Caco-2 (cell line): ENCODE measurements around the gene E2F8. TPM values are rescaled to one million over a fixed set of nuclear protein-coding genes. Genes with fewer than 3 reads are reported as not detected.
A peak's percentile ranks its signal among the peaks of the same experiment; 100 is the strongest.

Experiments used
- Bru-seq: library from RNA; stranded (reverse); fragments of 400-500 nt; gene quantifications from one replicate; lab custom pipeline; 2021; lab: Mats Ljungman, UMichigan
- BruChase-seq, 2 experiments: library from RNA; stranded (reverse); fragments of 400-500 nt; gene quantifications; one replicate each; lab custom pipeline; 2021; lab: Mats Ljungman, UMichigan
- BruUV-seq: library from RNA; stranded (reverse); fragments of 400-500 nt; replicated peaks from 2 replicates; lab custom pipeline; 2021; lab: Mats Ljungman, UMichigan
- CTCF ChIA-PET: fragments of 300-600 bp; sonication (Branson Sonifier 250); formaldehyde crosslinking; loops from one replicate; lab custom pipeline; 2022; ENCODE audit warnings: antibody characterized with exemption; lab: Charles Lee
- POLR2A ChIA-PET: fragments of 300-600 bp; sonication (Branson Sonifier 250); formaldehyde crosslinking; loops from one replicate; lab custom pipeline; 2022; ENCODE audit warnings: antibody characterized with exemption; lab: Charles Lee
- DNase-seq, 2 experiments: peaks; one replicate each; pipeline versions ENCODE4 v3.0.0 to v3.0.0-alpha.2; 2020 to 2022
- H3K27me3 ChIP-seq: replicated peaks from 2 replicates; pipeline ENCODE4 v1.6.0; 2011; ENCODE audit warnings: low read length; ENCODE audit not compliant: control insufficient read depth, insufficient read depth
- H3K36me3 ChIP-seq: 2 replicates; pipeline ENCODE4 v1.5.1; 2011; ENCODE audit warnings: low read length; ENCODE audit not compliant: control insufficient read depth, insufficient read depth
- H3K4me1 ChIP-seq: fragments of 250-450 bp; sonication (Bioruptor Pico); 2 replicates; pipeline ENCODE4 v1.5.1; 2020; ENCODE audit warnings: mild to moderate bottlenecking
- H3K4me3 ChIP-seq: 2 replicates; pipeline ENCODE4 v1.5.1; 2011; ENCODE audit warnings: low read depth, mild to moderate bottlenecking, control low read depth, low read length
- H3K9me3 ChIP-seq: fragments of 250-450 bp; sonication (Bioruptor Pico); 2 replicates; pipeline ENCODE4 v1.5.1; 2020; ENCODE audit warnings: mild to moderate bottlenecking, moderate library complexity
- H3K27ac Mint-ChIP-seq: one replicate; pipeline ENCODE4 v1.8.0; 2022; ENCODE audit warnings: mixed read lengths; ENCODE audit not compliant: unreplicated experiment
- H3K27me3 Mint-ChIP-seq: one replicate; pipeline ENCODE4 v1.8.0; 2022; ENCODE audit warnings: mixed read lengths; ENCODE audit not compliant: insufficient read depth, unreplicated experiment
- H3K36me3 Mint-ChIP-seq: one replicate; pipeline ENCODE4 v1.8.0; 2022; ENCODE audit warnings: mild to moderate bottlenecking, mixed read lengths; ENCODE audit not compliant: insufficient read depth, unreplicated experiment
- H3K4me1 Mint-ChIP-seq: one replicate; pipeline ENCODE4 v1.8.0; 2022; ENCODE audit warnings: low read depth, mixed read lengths; ENCODE audit not compliant: unreplicated experiment
- H3K4me3 Mint-ChIP-seq: one replicate; pipeline ENCODE4 v1.8.0; 2022; ENCODE audit warnings: mild to moderate bottlenecking, moderate library complexity, mixed read lengths; ENCODE audit not compliant: unreplicated experiment
- H3K9me3 Mint-ChIP-seq: one replicate; pipeline ENCODE4 v1.8.0; 2022; ENCODE audit warnings: mixed read lengths; ENCODE audit not compliant: unreplicated experiment
- CTCF ChIP-seq, 2 experiments: fragments of 200-600 bp in 1 of 2; IDR thresholded peaks; 1 replicate in 1 of 2; 2 replicates in 1 of 2; pipeline versions ENCODE4 v1.5.1 to v1.8.0; 2011 to 2022; ENCODE audit warnings: antibody characterized with exemption in 1 of 2, control low read depth in 1 of 2, inconsistent platforms in 1 of 2, low read depth in 1 of 2, low read length in 1 of 2, mild to moderate bottlenecking in 1 of 2, moderate library complexity in 1 of 2; ENCODE audit not compliant: insufficient read depth in 1 of 2, severe bottlenecking in 1 of 2, unreplicated experiment in 1 of 2
- intact Hi-C: fragments of 100-400 bp; cut with micrococcal nuclease; formaldehyde crosslinking; loops from one replicate; pipeline ENCODE4 v1.10.0; 2022; ENCODE audit not compliant: unreplicated experiment
- long read RNA-seq: library from polyadenylated mRNA; stranded (forward); transcript quantifications from one replicate; pipeline ENCODE4 v2.0.0, GENCODE V29; 2022
- total RNA-seq: library from RNA; stranded (reverse); gene quantifications from 2 replicates; pipeline ENCODE4 v1.2.3, GENCODE V29; 2022

The E2F8 gene
- 38.1 and 38.4 TPM in 2 replicates for total RNA-seq
- Bru-seq, nascent RNA, result percentile 95 among the genes with signal in this experiment
- percentile 94 among the genes with signal in this experiment for BruChase-seq, experiment 1, labeled RNA remaining after a 2-hour chase
- BruChase-seq, experiment 2, labeled RNA remaining after a 6-hour chase, result percentile 71 among the genes with signal in this experiment
- long read RNA-seq, transcript E2F8-201 (13 exons, 3,240 nt), result major isoform, 10 of 25 reads
- long read RNA-seq, partial matches to known transcripts, result 6 of 25 reads
- long read RNA-seq, other reads (novel, unspliced or antisense), result 4 of 25 reads

- ChIA-PET CTCF (interaction anchor here (0.7 to 1.3 kb wide), 3 partner anchors 19 to 253 kb away, joined by 3 to 7 read pairs (median 4); no protein-coding TSS in a partner anchor), POLR2A (interaction anchor here (0.6 kb wide), 3 partner anchors 17 to 472 kb away, joined by 3 to 9 read pairs (median 4); partner anchors contain the start of gene NAV2)
- Histone ChIP-seq H3K36me3 (peaks cover 4% of the 10 kb centered on the region; the same call in 1 of the 2 replicates), H3K4me1 (peaks cover 48% of the 10 kb centered on the region), H3K9me3 (no peaks in the 10 kb centered on the region), H3K27me3 (no peaks in the 10 kb centered on the region), H3K4me3 (peak within 1 kb of the TSS; percentile 96)
- Mint-ChIP-seq H3K36me3 (peaks cover 67% of the 10 kb centered on the region), H3K4me3 (peak within 1 kb of the TSS; percentile 97), H3K9me3 (no peaks in the 10 kb centered on the region), H3K4me1 (peaks cover 21% of the 10 kb centered on the region), H3K27ac (peak within 1 kb of the TSS; percentile 90), H3K27me3 (no peaks in the 10 kb centered on the region)
- TSS peak; percentile 55 for BruUV-seq
- peak; percentile 99 for DNase-seq
- no peak for TF ChIP-seq CTCF (IDR thresholded peaks at IDR 0.05; ENCODE audit: insufficient read depth in 1 of 2, low read depth in 1 of 2, low read length in 1 of 2, severe bottlenecking in 1 of 2, unreplicated experiment in 1 of 2)
- intact Hi-C loops, result loop anchor here (1.0 to 5.0 kb wide), 5 partner anchors 19 to 168 kb away; partner anchors contain the start of gene ZDHHC13
Observed at GRCh38 chr11:19240420-19241259, at the start of gene E2F8. Gene E2F8 (minus strand): TSS chr11:19240945. CDS start chr11:19240121, 824 bp downstream.

- no peaks in the 10 kb centered on the region for H3K4me1 ChIP-seq
- intact Hi-C loops, result no loop called here
- Mint-ChIP-seq H3K4me3 (no peak overlapping the region), H3K36me3 (no peaks in the 10 kb centered on the region), H3K9me3 (no peaks in the 10 kb centered on the region), H3K27ac (no peak overlapping the region), H3K4me1 (no peaks in the 10 kb centered on the region), H3K27me3 (peaks cover 2% of the 10 kb centered on the region)
- ChIA-PET POLR2A (no interaction called here), CTCF (no interaction called here)
- no peaks in the 10 kb centered on the region for H3K27me3 ChIP-seq
- no peak for TF ChIP-seq CTCF (IDR thresholded peaks at IDR 0.05; ENCODE audit: insufficient read depth in 1 of 2, low read depth in 1 of 2, low read length in 1 of 2, severe bottlenecking in 1 of 2, unreplicated experiment in 1 of 2)
- BruUV-seq, result no TSS peak
- no peak for DNase-seq
- no peaks in the 10 kb centered on the region for H3K36me3 ChIP-seq
- no peaks in the 10 kb centered on the region for H3K9me3 ChIP-seq
- no peak overlapping the region for H3K4me3 ChIP-seq
Observed at GRCh38 chr11:19290356-19290755, 49.6 kb upstream of the E2F8 start.

GRCh38 chr11:19288256-19288655 is 47.5 kb upstream of the E2F8 start:
- H3K27ac Mint-ChIP-seq, result no peak overlapping the region
- Histone ChIP-seq H3K4me3 (no peak overlapping the region), H3K9me3 (no peaks in the 10 kb centered on the region), H3K36me3 (no peaks in the 10 kb centered on the region), H3K4me1 (no peaks in the 10 kb centered on the region), H3K27me3 (no peaks in the 10 kb centered on the region)
- no peaks in the 10 kb centered on the region for H3K36me3 Mint-ChIP-seq
- H3K4me1 Mint-ChIP-seq, result peaks cover 12% of the 10 kb centered on the region
- intact Hi-C loops, result no loop called here
- ChIA-PET POLR2A (no interaction called here), CTCF (no interaction called here)
- no peak overlapping the region for H3K4me3 Mint-ChIP-seq
- H3K9me3 Mint-ChIP-seq, result no peaks in the 10 kb centered on the region
- no peak for DNase-seq
- no TSS peak for BruUV-seq
- H3K27me3 Mint-ChIP-seq, result peaks cover 2% of the 10 kb centered on the region
- no peak for TF ChIP-seq CTCF (IDR thresholded peaks at IDR 0.05; ENCODE audit: insufficient read depth in 1 of 2, low read depth in 1 of 2, low read length in 1 of 2, severe bottlenecking in 1 of 2, unreplicated experiment in 1 of 2)
